Measurements from ENCODE around the gene ZNF318.
"Not testable (repeated sequence)": the region's sequence is repeated elsewhere in the genome, so short reads cannot be mapped to it uniquely, and the experiment has no call there.

The ZNF318 gene

GRCh38 chr6:43335469-43335868, 34.0 kb downstream of the ZNF318 start:
- no peak for FAIRE-seq

GRCh38 chr6:43334466-43335095, 34.9 kb downstream of the ZNF318 start:
- FAIRE-seq, result peak; percentile 86

GRCh38 chr6:43331891-43332290, 37.6 kb downstream of the ZNF318 start:
- no peak for FAIRE-seq

- FAIRE-seq, result no peak
These were observed 38.0 kb downstream of the ZNF318 start for GRCh38 chr6:43331470-43331869.

GRCh38 chr6:43328528-43328927, 40.9 kb downstream of the ZNF318 start:
- no peak for FAIRE-seq

- no peak for FAIRE-seq
These were observed 43.6 kb downstream of the ZNF318 start for GRCh38 chr6:43325876-43326275.

GRCh38 chr6:43318011-43318410, 51.4 kb downstream of the ZNF318 start:
- FAIRE-seq, result no peak

GRCh38 chr6:43313813-43314212, 55.6 kb downstream of the ZNF318 start:
- FAIRE-seq, result no peak

GRCh38 chr6:43311666-43312065, 57.8 kb downstream of the ZNF318 start:
- FAIRE-seq, result no peak

GRCh38 chr6:43310624-43311023, 58.8 kb downstream of the ZNF318 start:
- FAIRE-seq, result no peak

GRCh38 chr6:43310134-43310533, 59.3 kb downstream of the ZNF318 start:
- no peak for FAIRE-seq

- FAIRE-seq, result no peak
These were observed 60.4 kb downstream of the ZNF318 start for GRCh38 chr6:43308990-43309477.

GRCh38 chr6:43308101-43308989, 61.1 kb downstream of the ZNF318 start, which contains the start of gene CRIP3:
CRIP3 (minus strand) TSS chr6:43308826; CDS start chr6:43308792, 34 bp downstream.
- FAIRE-seq, result no peak

- no peak for FAIRE-seq
These were observed 61.9 kb downstream of the ZNF318 start for GRCh38 chr6:43307451-43308100.

GRCh38 chr6:43306086-43306485, 63.4 kb downstream of the ZNF318 start:
- no peak for FAIRE-seq

GRCh38 chr6:43304882-43305281, 64.6 kb downstream of the ZNF318 start:
- FAIRE-seq, result no peak

- FAIRE-seq, result no peak
These were observed 65.1 kb downstream of the ZNF318 start for GRCh38 chr6:43304361-43304760.

- FAIRE-seq, result no peak
These were observed 65.6 kb downstream of the ZNF318 start for GRCh38 chr6:43303751-43304331.

- not testable (repeated sequence) for FAIRE-seq
These were observed 66.4 kb downstream of the ZNF318 start for GRCh38 chr6:43303006-43303405.

- FAIRE-seq, result no peak
These were observed 67.3 kb downstream of the ZNF318 start for GRCh38 chr6:43302126-43302525.

- FAIRE-seq, result no peak
These were observed 68.2 kb downstream of the ZNF318 start for GRCh38 chr6:43301081-43301870.

Data from TTC549 (cell line).